NCI-H2107 treated with DMSO at 0.1 percent for 48 hours (cell line): ENCODE measurements around the gene MYH7.
"Not testable (repeated sequence)": the region's sequence is repeated elsewhere in the genome, so short reads cannot be mapped to it uniquely, and the experiment has no call there.

Source experiments
- DNase-seq: peaks from one replicate; lab custom pipeline; 2025; ENCODE audit not compliant: unreplicated experiment; lab: John Stamatoyannopoulos, UW

The MYH7 gene

GRCh38 chr14:23435543-23436326 lies at the start of gene MYH7:
Gene MYH7 (minus strand): TSS chr14:23435660. CDS start chr14:23433732, 1,928 bp downstream.
- no peak for DNase-seq

GRCh38 chr14:23483236-23483854 lies 47.9 kb upstream of the MYH7 start:
- DNase-seq = peak; percentile 89

GRCh38 chr14:23482823-23483148 lies 47.3 kb upstream of the MYH7 start:
- DNase-seq = no peak

- DNase-seq = peak; percentile 38
Measured at GRCh38 chr14:23481979-23482822, 46.7 kb upstream of the MYH7 start.

GRCh38 chr14:23481362-23481970 lies 46.0 kb upstream of the MYH7 start:
- no peak for DNase-seq

GRCh38 chr14:23478109-23478759 lies 42.8 kb upstream of the MYH7 start:
- DNase-seq = peak; percentile 74

GRCh38 chr14:23470947-23471346 lies 35.5 kb upstream of the MYH7 start:
- no peak for DNase-seq

GRCh38 chr14:23469906-23470403 lies 34.5 kb upstream of the MYH7 start:
- DNase-seq = no peak

- peak; percentile 100 for DNase-seq
Measured at GRCh38 chr14:23469127-23469905, 33.9 kb upstream of the MYH7 start, which contains the start of gene NGDN. Gene NGDN (plus strand): TSS chr14:23469703. CDS start chr14:23469716, 13 bp downstream.

GRCh38 chr14:23468704-23469126 lies 33.3 kb upstream of the MYH7 start:
- DNase-seq = no peak

GRCh38 chr14:23465261-23465660 lies 29.8 kb upstream of the MYH7 start:
- no peak for DNase-seq

- DNase-seq = no peak
Measured at GRCh38 chr14:23464700-23465099, 29.2 kb upstream of the MYH7 start.

- no peak for DNase-seq
Measured at GRCh38 chr14:23460960-23461359, 25.5 kb upstream of the MYH7 start.

- DNase-seq = no peak
Measured at GRCh38 chr14:23457587-23458445, 22.4 kb upstream of the MYH7 start.

GRCh38 chr14:23456883-23457586 lies 21.6 kb upstream of the MYH7 start:
- DNase-seq = not testable (repeated sequence)

GRCh38 chr14:23454445-23454856 lies 19.0 kb upstream of the MYH7 start:
- no peak for DNase-seq

- no peak for DNase-seq
Measured at GRCh38 chr14:23452237-23452636, 16.8 kb upstream of the MYH7 start.

GRCh38 chr14:23450379-23450778 lies 14.9 kb upstream of the MYH7 start:
- no peak for DNase-seq
